NCI-H2081 (cell line): ENCODE results near the gene NOPCHAP1.
A peak's percentile ranks its signal among the peaks of the same experiment; 100 is the strongest.
"Not testable (repeated sequence)": the region's sequence is repeated elsewhere in the genome, so short reads cannot be mapped to it uniquely, and the experiment has no call there.

ENCODE experiments used
- DNase-seq, 2 experiments: peaks; one replicate each; lab custom pipeline; 2025; lab: John Stamatoyannopoulos, UW

The NOPCHAP1 gene

GRCh38 chr12:104986022-104986941 is at the start of gene NOPCHAP1:
Gene NOPCHAP1, plus strand, starts transcription at chr12:104986316. Its CDS starts 37 bp downstream, at chr12:104986353.
- DNase-seq = peak; percentile 92 to 93

- no peak for DNase-seq
Measured at GRCh38 chr12:104938371-104938770, 47.7 kb upstream of the NOPCHAP1 start.

GRCh38 chr12:104939089-104939488 is 47.0 kb upstream of the NOPCHAP1 start:
- DNase-seq = no peak

DNA sequence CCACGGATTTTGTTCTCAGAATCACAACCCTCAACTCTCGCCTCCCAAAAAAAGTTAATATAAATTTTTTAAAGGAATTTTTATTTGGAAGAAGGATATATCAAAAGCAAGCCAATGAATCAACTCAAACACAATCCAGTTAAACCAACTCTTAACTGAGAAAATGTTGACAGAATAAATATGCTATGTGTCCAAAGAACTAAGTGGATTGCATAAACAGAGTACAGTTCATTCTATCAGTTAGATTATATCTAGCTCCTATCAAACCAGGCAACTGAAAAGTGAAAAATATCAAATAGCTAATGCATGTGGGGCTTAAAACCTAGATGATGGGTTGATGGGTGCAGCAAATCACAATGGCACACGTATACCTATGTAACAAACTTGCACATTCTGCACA is 44.7 kb upstream of the NOPCHAP1 start:
- DNase-seq = no peak

DNA sequence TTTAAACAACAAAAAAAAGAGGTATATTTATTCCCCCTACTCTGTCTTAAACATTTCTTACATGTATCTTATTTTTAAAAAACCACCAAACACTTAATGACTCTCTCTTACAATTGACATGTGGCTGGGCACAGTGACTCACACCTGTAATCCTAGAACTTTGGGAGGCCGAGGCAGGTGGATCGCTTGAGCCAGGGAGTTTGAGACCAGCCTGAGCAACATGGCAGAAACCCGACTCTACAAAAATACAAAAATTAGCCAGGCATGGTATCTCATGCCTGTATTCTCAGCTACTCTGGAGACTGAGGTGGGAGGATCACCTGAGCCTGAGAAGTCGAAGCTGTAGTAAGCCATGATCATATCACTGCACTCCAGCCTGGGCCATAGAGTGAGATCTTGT is 44.0 kb upstream of the NOPCHAP1 start:
- DNase-seq = no peak

GRCh38 chr12:104943401-104943800 is 42.7 kb upstream of the NOPCHAP1 start:
- DNase-seq = not testable (repeated sequence)

DNA sequence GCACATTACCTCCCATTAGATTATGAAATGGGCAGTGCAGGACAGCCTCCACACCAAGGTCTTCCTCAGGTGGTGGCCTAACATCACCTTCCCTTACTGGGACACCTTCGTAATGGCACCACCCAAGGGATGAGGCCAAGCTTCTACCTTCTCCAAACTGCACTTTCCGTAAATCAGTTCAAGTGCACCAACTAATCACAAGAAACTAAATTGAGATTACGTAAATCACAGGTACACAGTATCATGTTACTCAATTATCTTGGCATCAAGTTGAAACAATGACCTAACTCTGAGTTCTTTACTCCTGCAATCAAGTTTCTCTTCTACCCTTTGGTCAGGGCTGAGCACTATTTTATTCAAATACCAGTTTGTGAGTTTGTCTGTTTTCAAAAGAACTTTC is 41.9 kb upstream of the NOPCHAP1 start:
- DNase-seq = no peak

- DNase-seq = not testable (repeated sequence)
Measured at GRCh38 chr12:104948716-104949115, 37.4 kb upstream of the NOPCHAP1 start.

- no peak for DNase-seq
Measured at GRCh38 chr12:104951759-104952509, 34.2 kb upstream of the NOPCHAP1 start.

DNA sequence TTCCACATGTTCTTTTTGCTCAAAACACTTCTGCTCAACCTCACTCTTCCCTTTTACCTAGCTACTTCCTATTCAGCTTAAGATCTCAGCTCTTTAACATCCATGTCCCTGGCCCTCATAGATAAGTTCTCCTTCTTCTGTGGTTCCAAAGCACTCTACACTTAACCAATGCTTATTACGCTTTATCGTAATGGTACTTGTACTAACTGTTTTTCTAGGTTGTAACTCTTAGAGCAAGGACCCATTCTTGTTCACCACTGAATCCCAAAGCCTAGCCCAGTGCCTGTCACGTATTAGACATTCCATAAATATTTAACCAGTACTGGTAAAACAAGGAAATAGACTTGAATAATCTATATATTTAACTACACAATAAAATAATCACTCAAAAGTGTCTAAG is 33.3 kb upstream of the NOPCHAP1 start:
- DNase-seq = no peak

- no peak for DNase-seq
Measured at GRCh38 chr12:104953323-104953722, 32.8 kb upstream of the NOPCHAP1 start.

DNA sequence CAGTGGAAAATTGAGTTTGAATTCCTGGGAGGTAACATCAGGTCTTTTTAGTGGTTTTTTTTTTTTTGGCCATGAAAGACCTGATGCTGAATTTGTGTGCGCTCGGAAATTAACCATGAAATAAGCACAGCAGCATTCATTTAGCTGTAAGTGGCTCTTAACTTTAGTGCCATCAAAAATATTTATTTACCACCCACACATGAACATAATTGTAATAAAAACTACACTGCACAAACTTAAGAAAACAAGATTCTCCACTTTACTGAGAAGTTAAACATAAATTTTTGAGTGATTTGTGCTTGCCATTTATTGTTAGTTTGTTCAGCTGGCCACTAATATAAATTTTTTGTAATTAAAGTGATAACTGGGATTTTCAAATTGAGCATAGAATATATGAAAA is 30.4 kb upstream of the NOPCHAP1 start:
- DNase-seq = no peak

DNA sequence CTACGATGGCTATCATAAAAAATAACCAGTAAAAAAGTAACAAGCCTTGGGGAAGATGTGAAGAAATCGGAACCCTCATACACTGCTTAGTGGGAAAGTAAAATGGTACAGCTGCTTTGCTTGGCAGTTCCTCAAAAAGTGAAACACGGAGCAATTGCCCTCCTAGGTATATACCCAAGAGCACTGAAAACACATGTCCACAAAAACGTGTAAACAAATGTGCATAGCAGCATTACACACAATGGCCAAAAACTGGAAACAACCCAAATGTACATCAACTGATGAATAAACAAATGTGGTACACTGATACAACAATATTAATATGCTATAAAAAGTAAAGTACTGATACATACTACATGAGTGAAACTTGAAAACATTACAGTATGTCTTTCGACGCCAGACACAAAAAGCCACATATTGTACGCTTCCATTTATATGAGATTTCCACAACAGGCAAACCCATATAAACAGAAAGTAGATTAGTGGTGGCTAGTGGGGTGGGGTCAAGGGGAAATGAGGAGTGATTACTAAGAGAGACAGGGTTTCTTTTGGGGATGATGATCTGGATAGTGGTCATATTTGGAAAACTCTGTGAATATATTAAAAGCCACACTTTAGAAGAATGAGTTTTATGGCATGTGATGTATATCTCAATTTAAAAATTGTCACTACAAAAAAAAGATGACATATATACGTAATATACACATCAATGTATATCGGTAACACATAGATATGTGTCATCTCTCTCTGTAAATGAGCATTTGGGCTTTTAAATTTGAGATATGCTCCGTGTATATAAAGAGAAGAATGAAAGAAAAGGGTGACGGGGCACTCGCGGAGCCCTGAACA is 29.0 kb upstream of the NOPCHAP1 start:
- DNase-seq = no peak

DNA sequence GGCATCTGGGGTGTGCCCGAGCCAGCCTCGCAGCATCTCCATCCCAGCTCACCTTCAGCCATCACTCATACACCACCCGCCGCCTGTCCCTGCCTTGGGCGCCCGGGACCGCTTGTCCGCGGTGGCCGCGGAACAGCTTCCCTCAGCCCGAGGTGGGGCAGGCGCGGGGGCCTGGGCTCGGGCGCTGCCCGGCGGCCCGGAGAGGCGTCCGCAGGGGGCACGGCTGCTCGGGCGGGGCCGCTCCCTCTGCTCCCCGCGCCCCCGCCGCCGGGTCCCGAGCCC is 28.5 kb upstream of the NOPCHAP1 start:
- peak; percentile 44 to 53 for DNase-seq

DNA sequence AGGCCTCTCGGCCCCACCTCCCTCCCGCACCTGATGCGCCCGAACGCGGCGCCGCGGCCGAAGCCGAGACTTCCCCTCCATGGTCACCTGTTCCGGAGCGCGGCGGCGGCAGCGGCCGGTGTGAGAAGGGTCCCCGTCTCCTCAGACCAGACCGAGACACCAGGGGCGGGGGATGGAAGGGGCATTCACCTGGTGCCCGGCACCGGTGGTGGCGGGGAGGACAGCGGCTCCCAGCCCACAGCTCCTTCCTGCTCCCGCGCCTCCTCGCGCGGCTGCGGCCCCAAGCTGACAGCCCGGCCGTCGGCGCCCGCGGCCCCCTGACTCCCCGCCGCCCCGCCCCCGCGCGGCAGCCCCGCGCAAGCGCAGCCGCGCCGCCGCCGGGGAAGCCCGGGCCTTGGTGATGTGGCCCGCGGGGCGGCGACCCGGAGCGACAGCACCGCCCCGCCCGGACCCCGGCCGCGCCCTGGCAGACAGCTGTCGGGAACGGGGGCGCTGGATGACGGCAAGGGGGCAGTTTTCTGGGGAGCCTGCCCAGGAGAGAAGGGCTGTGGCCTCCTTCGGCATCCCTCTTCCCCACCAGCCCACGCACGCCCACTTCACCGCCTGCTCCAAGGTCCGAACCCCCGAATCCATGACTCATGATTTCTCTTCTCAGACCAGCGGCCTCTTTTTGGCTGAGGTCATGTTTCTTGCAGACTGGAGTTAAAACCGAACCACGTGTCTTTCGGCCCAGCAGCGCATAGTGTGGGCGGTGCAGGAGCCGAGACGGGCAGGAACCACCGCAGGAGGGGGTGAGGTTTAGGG is 27.9 kb upstream of the NOPCHAP1 start, which contains the start of gene SLC41A2:
Gene SLC41A2, minus strand, starts transcription at position 290 of the 804 bp plus-strand sequence. CDS start 29,763 bp downstream, outside the sequence.
- DNase-seq = peak; percentile 73 to 80

GRCh38 chr12:104958805-104959334 is 27.2 kb upstream of the NOPCHAP1 start:
- no peak for DNase-seq

DNA sequence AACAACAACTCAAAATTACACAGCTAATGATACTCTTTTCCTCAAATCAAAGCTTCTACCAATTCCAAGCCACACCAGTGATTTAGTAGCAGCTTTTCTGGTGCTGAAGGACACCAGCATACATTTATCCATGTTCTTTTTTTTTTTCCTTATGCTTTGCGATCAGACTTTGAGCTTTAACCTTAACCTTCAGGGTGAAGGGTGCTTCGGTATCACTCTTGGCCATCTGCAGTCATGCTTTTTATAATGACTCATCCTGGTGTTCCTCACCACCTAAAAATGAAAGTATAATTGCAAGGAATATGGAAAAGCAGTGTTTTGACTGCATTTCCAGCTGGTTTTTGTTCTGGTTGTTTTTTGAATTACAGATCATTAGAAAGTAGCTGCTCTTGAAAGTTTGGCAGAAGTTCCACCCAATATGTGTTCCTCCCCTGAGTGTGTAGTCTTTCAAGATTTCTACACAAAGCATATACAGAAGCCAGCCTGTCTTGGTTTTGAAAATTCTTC is 26.7 kb upstream of the NOPCHAP1 start:
- no peak for DNase-seq

DNA sequence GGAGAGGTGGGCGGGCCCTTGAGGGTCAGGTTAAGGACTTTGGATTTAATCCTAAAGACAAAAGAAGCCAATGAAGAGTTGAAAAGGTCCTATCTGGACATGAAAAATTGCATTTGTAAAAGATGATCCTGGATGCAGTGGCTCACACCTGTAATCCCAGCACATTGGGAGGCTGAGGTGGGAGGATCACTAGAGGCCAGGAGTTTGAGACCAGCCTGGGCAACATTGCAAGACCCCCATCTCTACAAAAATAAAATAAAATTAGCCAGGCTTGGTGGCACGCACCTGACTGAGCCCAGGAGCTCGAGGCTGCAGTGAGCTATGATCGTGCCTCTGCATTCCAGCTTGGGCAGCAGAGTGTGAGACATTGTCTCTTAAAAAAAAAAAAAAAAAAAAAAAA is 25.7 kb upstream of the NOPCHAP1 start:
- DNase-seq = no peak

DNA sequence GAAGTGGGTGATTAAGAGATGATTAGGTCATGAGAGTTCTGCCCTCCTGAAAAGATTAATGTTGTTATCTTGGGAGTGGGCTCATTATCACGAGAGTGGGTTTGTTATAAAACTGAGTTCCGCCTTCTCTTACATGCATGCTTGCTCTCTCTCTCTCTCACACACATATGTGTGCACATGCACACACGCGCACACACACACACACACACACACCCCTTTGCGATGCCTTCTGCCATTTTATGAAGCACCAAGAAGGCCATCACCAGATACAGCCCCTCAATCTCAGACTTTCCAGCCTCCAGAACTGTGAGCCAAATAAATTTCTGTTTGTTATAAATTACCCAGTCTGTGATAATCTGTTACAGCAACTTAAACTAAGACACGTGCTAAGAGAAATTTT is 22.4 kb upstream of the NOPCHAP1 start:
- no peak for DNase-seq

- DNase-seq = peak in 1 of 2 experiments; percentile 34
Measured at GRCh38 chr12:104964167-104964855, 21.8 kb upstream of the NOPCHAP1 start.
